GM23338 (cell line): ENCODE results near the gene ETV6. TPM values are rescaled to one million over a fixed set of nuclear protein-coding genes. Genes with fewer than 3 reads are reported as not detected.

Experiments used
- ATAC-seq: fragments of 200-7000 bp; cut with Tn5 transposase; 3 replicates; pipeline ENCODE4 v1.9.1; 2020
- DNase-seq: peaks from one replicate; pipeline ENCODE4 v3.0.0-alpha.2; 2015; ENCODE audit warnings: low spot score
- H2AFZ ChIP-seq: fragments of 200-600 bp; sonication (generic); 2 replicates; pipeline ENCODE4 v1.8.0; 2016; ENCODE audit warnings: antibody characterized with exemption, mild to moderate bottlenecking, moderate library complexity
- H3F3A ChIP-seq: fragments of 200-600 bp; sonication (generic); replicated peaks from 2 replicates; pipeline ENCODE4 v1.8.0; 2017; ENCODE audit warnings: antibody characterized with exemption, mixed run types, low read depth
- H3K27ac ChIP-seq: fragments of 200-600 bp; sonication (generic); 2 replicates; pipeline ENCODE4 v1.6.1; 2016; ENCODE audit warnings: low read depth
- H3K27me3 ChIP-seq: fragments of 200-600 bp; sonication (generic); 2 replicates; pipeline ENCODE4 v1.8.0; 2016; ENCODE audit warnings: mild to moderate bottlenecking, mixed run types, moderate library complexity; ENCODE audit not compliant: insufficient read depth
- H3K36me3 ChIP-seq: fragments of 200-600 bp; sonication (generic); 2 replicates; pipeline ENCODE4 v1.8.0; 2016; ENCODE audit warnings: mild to moderate bottlenecking; ENCODE audit not compliant: insufficient read depth
- H3K4me1 ChIP-seq: fragments of 200-600 bp; sonication (generic); 2 replicates; pipeline ENCODE4 v1.8.0; 2016; ENCODE audit warnings: mild to moderate bottlenecking, moderate library complexity; ENCODE audit not compliant: insufficient read depth
- H3K4me2 ChIP-seq: fragments of 200-600 bp; sonication (generic); 2 replicates; pipeline ENCODE4 v1.7.1; 2017; ENCODE audit warnings: mixed run types
- H3K4me3 ChIP-seq: fragments of 200-600 bp; sonication (generic); 2 replicates; pipeline ENCODE4 v1.6.1; 2016; ENCODE audit warnings: mixed run types
- H3K79me2 ChIP-seq: fragments of 200-600 bp; sonication (generic); replicated peaks from 2 replicates; pipeline ENCODE4 v1.8.0; 2017; ENCODE audit warnings: mild to moderate bottlenecking; ENCODE audit not compliant: insufficient read depth
- H3K9me2 ChIP-seq: fragments of 200-600 bp; sonication (generic); 2 replicates; pipeline ENCODE4 v1.8.0; 2017; ENCODE audit not compliant: insufficient read depth
- H4K20me1 ChIP-seq: fragments of 200-600 bp; sonication (generic); replicated peaks from 2 replicates; pipeline ENCODE4 v1.8.0; 2017; ENCODE audit warnings: mild to moderate bottlenecking; ENCODE audit not compliant: insufficient read depth
- H3K27ac Mint-ChIP-seq: 2 replicates; pipeline ENCODE4 v1.8.0; 2020; ENCODE audit warnings: inconsistent platforms, mild to moderate bottlenecking, moderate library complexity, mixed read lengths
- H3K27me3 Mint-ChIP-seq: 3 replicates; pipeline ENCODE4 v1.8.0; 2022; ENCODE audit warnings: low read depth, mild to moderate bottlenecking, moderate library complexity, mixed read lengths, inconsistent platforms; ENCODE audit not compliant: insufficient read depth, poor library complexity
- H3K36me3 Mint-ChIP-seq: 3 replicates; pipeline ENCODE4 v1.8.0; 2021; ENCODE audit warnings: low read depth, mild to moderate bottlenecking, inconsistent platforms, moderate library complexity, mixed read lengths
- H3K4me1 Mint-ChIP-seq: 3 replicates; pipeline ENCODE4 v1.8.0; 2020; ENCODE audit warnings: mild to moderate bottlenecking, inconsistent platforms, mixed read lengths
- H3K4me3 Mint-ChIP-seq: 3 replicates; pipeline ENCODE4 v1.8.0; 2021; ENCODE audit warnings: moderate library complexity, mild to moderate bottlenecking, inconsistent platforms, mixed read lengths
- H3K9me3 Mint-ChIP-seq: 3 replicates; pipeline ENCODE4 v1.8.0; 2020; ENCODE audit warnings: moderate library complexity, mild to moderate bottlenecking, inconsistent platforms, mixed read lengths
- CREB1 ChIP-seq: fragments of 250-450 bp; sonication (Bioruptor Pico); IDR thresholded peaks from 2 replicates; pipeline ENCODE4 v1.5.0; 2020; ENCODE audit warnings: low read depth, mild to moderate bottlenecking, moderate library complexity
- ETS1 ChIP-seq: IDR thresholded peaks from 2 replicates; pipeline ENCODE4 v1.6.1; 2016; ENCODE audit warnings: antibody characterized with exemption
- EZH2 ChIP-seq: fragments of 200-600 bp; sonication (generic); IDR thresholded peaks from one replicate; pipeline ENCODE4 v1.8.0; 2017; ENCODE audit warnings: antibody characterized with exemption, mild to moderate bottlenecking, low read depth; ENCODE audit not compliant: unreplicated experiment
- EZH2phosphoT487 ChIP-seq: fragments of 200-600 bp; sonication (generic); IDR thresholded peaks from one replicate; pipeline ENCODE4 v1.8.1; 2018; ENCODE audit warnings: antibody characterized with exemption; ENCODE audit not compliant: unreplicated experiment
- JUNB ChIP-seq: IDR thresholded peaks from one replicate; pipeline ENCODE4 v1.6.1; 2016; ENCODE audit warnings: antibody characterized with exemption; ENCODE audit not compliant: unreplicated experiment
- NANOG ChIP-seq: IDR thresholded peaks from 2 replicates; pipeline ENCODE4 v1.6.1; 2016; ENCODE audit warnings: antibody characterized with exemption, borderline replicate concordance
- POLR2AphosphoS5 ChIP-seq: IDR thresholded peaks from 2 replicates; pipeline ENCODE4 v1.6.1; 2016; ENCODE audit warnings: antibody characterized with exemption, low read depth
- REST ChIP-seq: IDR thresholded peaks from one replicate; pipeline ENCODE4 v1.6.1; 2018; ENCODE audit warnings: antibody characterized with exemption; ENCODE audit not compliant: unreplicated experiment
- STAT1 ChIP-seq: IDR thresholded peaks from one replicate; pipeline ENCODE4 v1.6.1; 2016; ENCODE audit warnings: antibody characterized with exemption; ENCODE audit not compliant: unreplicated experiment
- ZNF114 ChIP-seq: fragments of 250-450 bp; sonication (Bioruptor Pico); IDR thresholded peaks from 2 replicates; pipeline ENCODE4 v1.5.0; 2020; ENCODE audit warnings: mild to moderate bottlenecking, moderate library complexity
- ZNF331 ChIP-seq: fragments of 250-450 bp; sonication (Bioruptor Pico); IDR thresholded peaks from 2 replicates; pipeline ENCODE4 v1.5.0; 2020; ENCODE audit warnings: low read depth, mild to moderate bottlenecking, moderate library complexity
- polyA plus RNA-seq: library from polyadenylated mRNA; unstranded; fragments of >200 nt; fragmentation: Nextera tagmentation; extraction: Ambion mirVana; gene quantifications from 2 replicates; pipeline ENCODE4 v1.2.1, GENCODE V29; 2016
- total RNA-seq: library from RNA; depleted of rRNA; stranded (reverse); fragments of >200 nt; shearing (Covaris generic); gene quantifications from 2 replicates; pipeline ENCODE4 v1.2.3, GENCODE V29; 2014

Gene ETV6
- total and polyA plus RNA-seq, 2 experiments from 2014 or later, result 7.5 to 15.1 TPM

GRCh38 chr12:11825278-11825677 is 175.8 kb downstream of the ETV6 start (continued):
- no peak for TF ChIP-seq STAT1
- TF ChIP-seq NANOG, result no peak
- TF ChIP-seq ZNF114, result no peak
- TF ChIP-seq CREB1 (CRISPR knock-in tag), result no peak
- no peak for TF ChIP-seq ZNF331 (CRISPR knock-in tag)
- TF ChIP-seq ETS1, result no peak
- no peak for TF ChIP-seq POLR2AphosphoS5
- no peak for TF ChIP-seq EZH2
- TF ChIP-seq REST, result no peak

DNA sequence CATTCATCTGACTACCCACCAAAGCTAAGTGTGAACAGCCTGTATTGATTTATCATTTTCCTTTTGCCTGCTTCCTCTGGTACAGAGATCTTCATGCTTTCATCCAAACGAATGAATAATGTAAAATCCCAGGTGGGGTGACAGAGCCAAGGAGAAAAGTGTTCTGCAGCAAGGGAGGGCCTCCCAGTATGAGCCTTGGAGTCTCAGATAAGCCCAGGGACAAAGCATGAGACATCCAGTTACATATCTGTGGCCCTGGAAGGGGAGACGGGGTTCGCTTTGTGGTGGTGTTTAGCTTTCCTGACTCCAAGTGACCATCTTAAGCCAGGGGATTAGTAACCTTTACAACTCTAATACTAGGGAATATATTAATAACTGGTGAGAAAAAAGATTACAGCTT is 177.1 kb downstream of the ETV6 start:
- H3K4me2 ChIP-seq, result peak overlapping the region; percentile 47
- peaks cover 32% of the 10 kb centered on the region for H3K4me1 Mint-ChIP-seq
- peaks cover 11% of the 10 kb centered on the region for H3K27me3 Mint-ChIP-seq
- H3K27ac Mint-ChIP-seq, result no peak overlapping the region; the same call in 1 of the 2 replicates
- H3K4me3 Mint-ChIP-seq, result peak overlapping the region; percentile 22; the same call in 1 of the 3 replicates
- no peaks in the 10 kb centered on the region for H3F3A ChIP-seq
- no peaks in the 10 kb centered on the region for H3K9me2 ChIP-seq
- ATAC-seq (no peak; the same call in 2 of the 3 replicates), DNase-seq (no peak)
- H3K36me3 Mint-ChIP-seq, result no peaks in the 10 kb centered on the region
- no peaks in the 10 kb centered on the region for H3K9me3 Mint-ChIP-seq
- H4K20me1 ChIP-seq, result no peaks in the 10 kb centered on the region
- no peaks in the 10 kb centered on the region for H3K27me3 ChIP-seq
- H3K27ac ChIP-seq, result peak overlapping the region; percentile 85
- H3K4me1 ChIP-seq, result peaks cover 67% of the 10 kb centered on the region
- no peak for TF ChIP-seq CREB1 (CRISPR knock-in tag)
- TF ChIP-seq JUNB, result no peak
- no peak for TF ChIP-seq REST
- TF ChIP-seq ZNF331 (CRISPR knock-in tag), result no peak
- no peak for TF ChIP-seq ETS1
- TF ChIP-seq EZH2phosphoT487, result no peak
- no peak for TF ChIP-seq STAT1
- no peak for TF ChIP-seq NANOG
- TF ChIP-seq EZH2, result no peak
- no peak for TF ChIP-seq POLR2AphosphoS5
- H3K79me2 ChIP-seq, result no peaks in the 10 kb centered on the region
- H3K4me3 ChIP-seq, result no peak overlapping the region
- H3K36me3 ChIP-seq, result no peaks in the 10 kb centered on the region
- no peak overlapping the region for H2AFZ ChIP-seq
